Left renal cortex interstitium (tissue), 4 donors: ENCODE data around the gene LACTBL1. TPM values are rescaled to one million over a fixed set of nuclear protein-coding genes. Genes with fewer than 3 reads are reported as not detected.
"Not testable (repeated sequence)": the region's sequence is repeated elsewhere in the genome, so short reads cannot be mapped to it uniquely, and the experiment has no call there.

Source experiments
- DNase-seq, 4 donors: peaks; one replicate each; pipeline ENCODE4 v3.0.0-alpha.2; 2013; ENCODE audit warnings: low read depth in 4 of 4, low spot score in 2 of 4, missing footprints in 1 of 4
- polyA plus RNA-seq, 4 donors: library from polyadenylated mRNA; unstranded; fragments of 120-200 nt; gene quantifications; one replicate each; pipeline ENCODE4 v1.2.1, GENCODE V29; 2013; ENCODE audit not compliant: insufficient read length in 4 of 4

Gene LACTBL1
- polyA plus RNA-seq, 4 donors: not detected

GRCh38 chr1:22949822-22950331, 22.8 kb downstream of the LACTBL1 start:
- no peak for DNase-seq

- not testable (repeated sequence) for DNase-seq
Measured at GRCh38 chr1:22945171-22945570, 27.5 kb downstream of the LACTBL1 start.

- no peak for DNase-seq
Measured at GRCh38 chr1:22944346-22945055, 28.2 kb downstream of the LACTBL1 start.

DNA sequence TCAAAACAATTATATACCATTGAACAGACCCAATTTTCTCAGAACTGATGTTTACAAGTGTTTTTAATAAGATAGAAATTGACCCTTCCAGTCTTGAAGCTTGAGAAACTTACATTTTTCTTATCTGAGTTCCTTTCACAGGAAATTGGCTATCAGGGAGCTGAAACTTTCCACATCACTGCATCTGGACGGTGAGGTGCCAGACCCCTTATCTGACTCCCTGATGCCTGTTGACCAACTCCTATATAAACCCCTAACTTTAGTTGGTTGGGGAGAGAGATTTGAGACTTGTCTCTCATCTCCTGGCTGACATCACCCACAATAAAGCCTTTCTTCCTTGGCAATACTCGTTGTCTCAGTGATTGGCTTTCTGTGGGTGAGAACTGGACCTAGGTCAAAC, 31.4 kb downstream of the LACTBL1 start:
- no peak for DNase-seq

- no peak for DNase-seq
Measured at GRCh38 chr1:22936681-22937080, 36.0 kb downstream of the LACTBL1 start.

DNA sequence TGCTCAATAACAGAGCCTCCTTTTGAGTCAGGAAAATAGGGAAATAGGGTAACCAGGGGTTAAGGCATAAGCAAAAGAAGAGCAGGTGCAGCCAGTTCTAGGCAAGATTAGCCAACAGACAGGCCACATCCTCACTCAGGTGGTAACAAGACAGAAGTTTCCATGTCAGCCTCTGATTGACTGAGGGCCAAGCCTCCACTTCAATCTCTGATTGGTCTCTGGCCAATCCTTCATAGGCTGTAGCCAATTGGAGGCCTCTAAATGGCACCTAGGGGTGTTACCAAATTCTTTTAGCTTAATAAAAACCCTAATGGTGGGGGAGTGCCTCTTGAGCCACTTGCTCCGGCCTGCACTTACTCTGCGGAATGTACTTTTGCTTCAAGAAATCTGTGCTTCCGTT, 37.2 kb downstream of the LACTBL1 start:
- DNase-seq: no peak

GRCh38 chr1:22932803-22933470, 39.7 kb downstream of the LACTBL1 start:
- no peak for DNase-seq

DNA sequence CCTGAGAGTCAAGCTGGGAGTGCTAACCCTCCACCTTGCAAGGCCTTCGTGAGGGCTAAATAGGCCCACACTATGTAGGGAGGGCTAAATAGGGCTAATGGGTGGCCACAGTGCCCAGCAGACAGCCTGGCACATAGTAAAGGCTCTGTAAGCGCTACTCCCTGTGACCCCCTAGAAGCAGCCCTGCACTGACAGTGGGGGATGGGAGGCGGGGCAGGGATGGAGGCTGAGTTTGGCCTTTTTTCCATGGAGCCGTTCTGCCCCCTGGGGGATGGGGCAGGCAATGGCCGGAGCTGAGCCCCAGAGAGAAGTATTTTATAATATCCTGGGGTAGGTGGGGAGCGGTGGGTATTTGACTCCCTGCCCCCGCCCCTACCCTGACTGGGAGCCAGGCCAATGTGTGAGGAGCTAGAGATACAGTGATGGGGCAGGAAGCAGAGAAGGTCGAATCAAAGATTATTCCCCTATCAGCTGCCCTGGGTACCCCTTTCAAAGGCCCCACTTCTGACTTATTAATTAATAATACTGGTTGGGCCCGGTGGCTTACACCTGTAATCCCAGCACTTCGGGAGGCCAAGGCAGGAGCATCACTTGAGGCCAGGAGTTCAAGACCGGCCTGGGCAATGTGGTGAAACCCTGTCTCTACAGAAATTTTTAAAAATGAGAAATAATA, 42.3 kb downstream of the LACTBL1 start:
- DNase-seq: no peak

- no peak for DNase-seq
Measured at GRCh38 chr1:22925111-22925510, 47.6 kb downstream of the LACTBL1 start.

- DNase-seq: no peak
Measured at GRCh38 chr1:22922640-22923039, 50.0 kb downstream of the LACTBL1 start.

DNA sequence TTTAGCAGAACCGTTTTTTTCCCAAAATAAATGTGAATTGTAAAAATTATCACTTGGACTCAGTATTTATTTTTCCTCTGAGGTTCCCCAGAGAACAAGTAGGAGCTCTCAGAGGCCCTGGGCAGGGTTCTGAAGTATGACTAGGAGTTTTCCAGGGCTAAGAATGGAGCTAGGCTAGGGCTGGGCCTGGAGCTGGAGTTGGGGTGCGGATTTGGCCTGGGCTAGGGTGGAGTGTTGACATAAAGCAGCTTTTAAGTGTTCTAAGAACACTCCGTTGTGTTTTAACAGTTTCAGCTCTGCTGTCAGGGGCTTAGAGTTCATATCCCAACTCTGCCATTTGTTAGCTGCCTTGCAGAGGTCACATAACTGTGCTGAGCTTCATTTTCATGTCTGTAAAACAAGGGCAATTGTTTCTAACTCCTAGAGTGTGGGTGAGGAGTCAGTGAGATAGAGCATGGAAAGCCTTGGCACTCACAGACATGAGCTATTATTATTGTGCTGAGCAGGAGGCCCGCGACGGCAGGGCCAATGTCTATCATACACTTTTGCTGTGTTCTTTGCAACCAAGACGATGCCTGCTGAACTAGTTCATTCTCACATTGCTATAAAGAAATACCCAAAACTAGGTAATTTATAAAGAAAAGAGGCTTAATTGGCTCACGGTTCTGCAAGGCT, 51.1 kb downstream of the LACTBL1 start:
- no peak for DNase-seq

GRCh38 chr1:22920734-22921451, 51.8 kb downstream of the LACTBL1 start:
- DNase-seq: no peak

GRCh38 chr1:22920026-22920733, 52.5 kb downstream of the LACTBL1 start:
- no peak for DNase-seq

DNA sequence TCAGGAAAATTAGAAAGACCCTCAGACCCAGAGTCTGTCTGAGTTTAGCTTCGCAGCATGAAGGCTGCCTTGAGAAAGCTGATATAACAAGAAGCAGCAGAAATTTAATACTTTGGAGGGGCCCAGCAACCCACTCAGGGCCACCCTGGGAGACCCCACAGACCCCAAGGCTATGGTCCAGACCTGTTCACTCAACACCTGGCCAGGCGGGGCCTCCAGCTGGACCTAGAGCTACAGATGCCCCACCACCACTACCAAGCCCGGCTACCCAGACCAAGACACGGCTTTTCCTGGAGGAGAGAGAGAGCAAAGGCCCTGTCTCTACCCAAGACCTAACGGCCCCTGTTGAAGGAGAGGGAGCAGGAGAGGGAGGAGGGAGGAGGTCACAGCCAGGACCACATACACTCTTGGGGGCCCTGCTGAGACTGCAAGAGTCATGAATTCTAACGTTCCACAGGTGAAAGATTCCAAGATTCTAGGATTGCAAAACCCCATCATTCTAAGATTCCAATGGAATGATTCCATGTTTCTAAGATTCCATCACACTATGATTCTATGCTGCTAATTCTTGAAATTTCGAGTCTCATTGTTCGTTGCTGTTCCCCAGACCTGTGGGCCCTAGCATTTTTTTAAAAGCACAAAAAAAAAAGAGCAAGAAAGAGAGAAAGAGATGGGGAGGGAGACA, 53.2 kb downstream of the LACTBL1 start:
- DNase-seq: no peak

DNA sequence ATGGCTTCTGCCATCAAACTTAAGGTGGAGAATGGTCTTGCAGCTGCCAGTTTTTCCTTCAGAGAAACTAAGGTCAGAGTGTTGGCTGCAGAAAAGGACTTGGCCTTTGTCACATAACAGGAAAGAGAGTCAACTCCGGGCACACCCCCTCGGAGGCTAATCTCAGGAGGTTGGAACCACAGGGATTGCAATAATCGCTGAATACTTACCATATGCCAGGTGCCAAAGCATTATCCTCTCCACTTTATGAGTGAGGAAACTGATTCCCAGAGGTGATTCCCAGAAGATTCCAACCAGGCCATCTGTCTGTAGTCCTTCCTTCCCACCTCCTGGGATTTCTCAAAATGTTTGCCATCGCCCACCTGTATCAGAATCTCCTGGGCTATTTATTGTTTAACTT, 54.0 kb downstream of the LACTBL1 start:
- DNase-seq: no peak

- no peak for DNase-seq
Measured at GRCh38 chr1:22917989-22918388, 54.7 kb downstream of the LACTBL1 start.

DNA sequence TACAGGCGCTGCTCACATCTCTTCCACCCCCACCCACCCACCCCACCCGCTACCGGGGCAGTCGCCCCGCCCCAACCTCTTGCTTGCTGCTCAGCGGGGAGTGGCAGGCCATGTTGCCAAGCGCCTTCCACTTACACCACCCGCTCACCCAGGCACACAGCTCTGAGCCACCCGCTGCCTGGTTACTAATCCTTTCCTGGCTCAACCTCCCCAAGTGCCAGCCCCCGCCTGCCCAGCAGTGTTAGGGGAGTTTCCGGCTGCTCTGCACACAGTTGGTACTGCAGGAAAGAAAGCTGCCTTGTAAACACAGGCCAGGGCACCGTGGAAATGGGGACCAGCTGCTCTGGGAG, 56.2 kb downstream of the LACTBL1 start:
- DNase-seq: no peak

- DNase-seq: no peak
Measured at GRCh38 chr1:22915816-22916470, 56.7 kb downstream of the LACTBL1 start.

GRCh38 chr1:22915231-22915630, 57.4 kb downstream of the LACTBL1 start:
- no peak for DNase-seq
